Measurements from ENCODE around the gene LRMDA. TPM values are rescaled to one million over a fixed set of nuclear protein-coding genes. Genes with fewer than 3 reads are reported as not detected.
"Not testable (repeated sequence)": the region's sequence is repeated elsewhere in the genome, so short reads cannot be mapped to it uniquely, and the experiment has no call there.

LRMDA gene
- total RNA-seq, 4 donors from 2014 or later, result 7.3 to 20.1 (median 8.4) TPM

- WGBS, 2 donors (ENCODE audit: low coverage in 1 of 2), result 73 to 82% methylated on average over 5 of the region's 5 CpGs
These were observed 314.9 kb downstream of the LRMDA start for GRCh38 chr10:75746356-75746755.

DNA sequence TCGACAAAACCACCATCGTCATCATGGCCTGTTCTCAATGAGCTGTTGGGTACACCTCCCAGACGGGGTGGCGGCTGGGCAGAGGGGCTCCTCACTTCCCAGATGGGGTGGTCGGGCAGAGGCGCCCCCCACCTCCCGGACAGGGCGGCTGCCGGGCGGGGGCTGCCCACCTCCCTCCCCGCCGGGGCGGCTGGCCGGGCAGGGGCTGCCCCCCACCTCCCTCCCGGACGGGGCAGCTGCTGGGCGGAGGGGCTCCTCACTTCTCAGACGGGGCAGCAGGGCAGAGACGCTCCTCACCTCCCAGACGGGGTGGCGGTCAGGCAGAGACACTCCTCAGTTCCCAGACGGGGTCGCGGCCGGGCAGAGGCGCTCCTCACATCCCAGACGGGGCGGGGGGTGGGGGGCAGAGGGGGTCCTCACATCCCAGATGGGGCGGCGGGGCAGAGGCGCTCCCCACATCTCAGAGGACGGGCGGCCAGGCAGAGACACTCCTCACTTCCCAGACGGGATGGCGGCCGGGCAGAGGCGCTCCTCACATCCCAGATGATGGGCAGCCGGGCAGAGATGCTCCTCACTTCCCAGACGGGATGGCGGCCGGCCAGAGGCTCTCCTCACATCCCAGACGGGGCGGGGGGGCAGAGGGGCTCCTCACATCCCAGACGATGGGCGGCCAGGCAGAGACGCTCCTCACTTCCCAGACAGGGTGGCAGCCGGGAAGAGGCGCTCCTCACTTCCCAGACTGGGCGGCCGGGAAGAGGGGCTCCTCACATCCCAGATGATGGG is 318.9 kb downstream of the LRMDA start:
- ATAC-seq, H3K27ac ChIP-seq, H3K9me3 ChIP-seq, H3K36me3 ChIP-seq, H3K27me3 ChIP-seq, H3K4me3 ChIP-seq: not testable (repeated sequence)
- peaks cover 0 to 17% (median 0%) of the 10 kb centered on the region in 3 donors for H3K4me1 ChIP-seq
- WGBS, 2 donors (ENCODE audit: low coverage in 1 of 2), result 81% methylated on average over 3 of the region's 50 CpGs; no CpG with 5 or more reads in 1 of the 2 donors

More at GRCh38 chr10:75746356-75746755, 314.9 kb downstream of the LRMDA start:
- Histone ChIP-seq H3K27me3 (no peaks in the 10 kb centered on the region), H3K4me3 (no peak overlapping the region), H3K4me1 (peaks cover 0 to 22% (median 0%) of the 10 kb centered on the region in 3 donors), H3K9me3 (no peaks in the 10 kb centered on the region), H3K36me3 (no peaks in the 10 kb centered on the region), H3K27ac (no peak overlapping the region)
- no peak for ATAC-seq
- TF ChIP-seq EP300 (IDR thresholded peaks at IDR 0.05), result no peak
- no peak for TF ChIP-seq POLR2AphosphoS5 (IDR thresholded peaks at IDR 0.05)
- TF ChIP-seq POLR2A (IDR thresholded peaks at IDR 0.05), result no peak
- TF ChIP-seq, protein P1, sequence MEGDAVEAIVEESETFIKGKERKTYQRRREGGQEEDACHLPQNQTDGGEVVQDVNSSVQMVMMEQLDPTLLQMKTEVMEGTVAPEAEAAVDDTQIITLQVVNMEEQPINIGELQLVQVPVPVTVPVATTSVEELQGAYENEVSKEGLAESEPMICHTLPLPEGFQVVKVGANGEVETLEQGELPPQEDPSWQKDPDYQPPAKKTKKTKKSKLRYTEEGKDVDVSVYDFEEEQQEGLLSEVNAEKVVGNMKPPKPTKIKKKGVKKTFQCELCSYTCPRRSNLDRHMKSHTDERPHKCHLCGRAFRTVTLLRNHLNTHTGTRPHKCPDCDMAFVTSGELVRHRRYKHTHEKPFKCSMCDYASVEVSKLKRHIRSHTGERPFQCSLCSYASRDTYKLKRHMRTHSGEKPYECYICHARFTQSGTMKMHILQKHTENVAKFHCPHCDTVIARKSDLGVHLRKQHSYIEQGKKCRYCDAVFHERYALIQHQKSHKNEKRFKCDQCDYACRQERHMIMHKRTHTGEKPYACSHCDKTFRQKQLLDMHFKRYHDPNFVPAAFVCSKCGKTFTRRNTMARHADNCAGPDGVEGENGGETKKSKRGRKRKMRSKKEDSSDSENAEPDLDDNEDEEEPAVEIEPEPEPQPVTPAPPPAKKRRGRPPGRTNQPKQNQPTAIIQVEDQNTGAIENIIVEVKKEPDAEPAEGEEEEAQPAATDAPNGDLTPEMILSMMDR (IDR thresholded peaks at IDR 0.05), result no peak

- Histone ChIP-seq H3K27ac (no peak overlapping the region), H3K4me3 (no peak overlapping the region), H3K9me3 (no peaks in the 10 kb centered on the region), H3K36me3 (no peaks in the 10 kb centered on the region), H3K27me3 (no peaks in the 10 kb centered on the region), H3K4me1 (peaks cover 0 to 17% (median 0%) of the 10 kb centered on the region in 3 donors)
- TF ChIP-seq POLR2AphosphoS5 (IDR thresholded peaks at IDR 0.05), result no peak
- no peak for TF ChIP-seq EP300 (IDR thresholded peaks at IDR 0.05)
- TF ChIP-seq, protein P1 (IDR thresholded peaks at IDR 0.05), result no peak
- no peak for TF ChIP-seq POLR2A (IDR thresholded peaks at IDR 0.05)
- 100% methylated on average over 1 of the region's 6 CpGs for WGBS, 2 donors (ENCODE audit: low coverage in 1 of 2)
- ATAC-seq, result no peak
These were observed 319.8 kb downstream of the LRMDA start for GRCh38 chr10:75751232-75751631.

DNA sequence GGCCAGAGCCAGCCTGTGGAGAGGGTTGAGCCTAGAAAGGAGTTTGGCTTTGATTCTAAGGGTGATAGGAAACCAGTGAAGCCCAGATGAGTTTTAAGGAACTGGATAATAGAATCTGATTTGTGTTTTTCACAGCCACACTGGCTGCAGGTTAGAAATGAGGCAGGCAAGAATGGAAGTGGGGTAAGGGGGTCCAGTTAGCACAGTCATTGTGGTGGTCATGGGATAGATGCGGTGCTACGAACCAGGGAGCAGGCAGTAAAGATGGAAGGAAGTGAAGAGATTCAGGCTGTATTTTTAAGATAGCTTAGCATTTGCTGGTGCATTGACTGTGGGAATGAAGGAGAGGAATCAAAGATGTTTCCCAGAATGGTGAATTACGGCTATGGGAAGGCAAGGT is 322.2 kb downstream of the LRMDA start:
- 90 to 97% methylated on average over 3 of the region's 3 CpGs for WGBS, 2 donors (ENCODE audit: low coverage in 1 of 2)

DNA sequence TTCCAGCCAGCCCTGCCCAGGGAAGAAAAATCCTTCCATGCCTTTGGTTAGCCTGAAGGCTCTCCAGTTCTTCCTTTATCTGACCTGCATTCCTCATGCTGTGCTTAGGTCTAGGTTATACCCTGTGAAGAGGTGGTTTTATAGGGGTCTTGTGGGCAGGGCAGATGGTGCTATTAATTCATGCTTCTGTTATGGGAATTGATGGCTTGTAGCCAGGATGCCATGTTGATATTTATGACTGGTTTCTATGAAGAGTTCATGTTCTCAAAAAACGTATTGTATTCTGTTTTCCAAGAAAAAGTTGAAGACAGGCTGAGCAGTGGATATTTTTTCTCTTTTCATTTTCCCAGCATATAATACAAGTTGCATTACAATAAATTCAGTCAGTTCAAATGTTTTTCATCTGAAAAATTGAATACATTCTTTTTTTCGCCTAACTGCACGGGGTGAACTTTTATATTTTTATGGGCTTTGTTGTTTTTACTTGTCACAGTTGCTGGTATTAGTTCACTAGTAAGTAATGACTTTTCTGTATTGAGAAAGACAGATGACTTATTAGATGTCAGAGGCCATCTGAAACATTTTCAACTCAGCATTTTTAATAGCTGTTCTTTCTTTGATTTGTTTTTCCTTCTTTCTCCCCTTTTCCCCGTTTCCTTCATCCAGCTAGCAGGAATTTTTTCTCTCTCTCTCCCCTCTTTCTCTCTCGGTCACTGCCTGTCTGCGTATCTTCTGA is 322.8 kb downstream of the LRMDA start:
- Histone ChIP-seq H3K27me3 (no peaks in the 10 kb centered on the region), H3K4me3 (no peak overlapping the region), H3K36me3 (no peaks in the 10 kb centered on the region), H3K4me1 (peaks cover 0 to 17% (median 0%) of the 10 kb centered on the region in 3 donors), H3K27ac (no peak overlapping the region), H3K9me3 (no peaks in the 10 kb centered on the region)
- TF ChIP-seq, protein P1 (IDR thresholded peaks at IDR 0.05), result no peak
- no peak for TF ChIP-seq POLR2A (IDR thresholded peaks at IDR 0.05)
- TF ChIP-seq POLR2AphosphoS5 (IDR thresholded peaks at IDR 0.05), result no peak
- no peak for TF ChIP-seq EP300 (IDR thresholded peaks at IDR 0.05)
- WGBS, 2 donors (ENCODE audit: low coverage in 1 of 2), result 53 to 63% methylated on average over 4 to 6 of the region's 6 CpGs
- no peak for ATAC-seq

More for the DNA sequence above, 322.2 kb downstream of the LRMDA start:
- no peaks in the 10 kb centered on the region for H3K9me3 ChIP-seq
- H3K36me3 ChIP-seq, result no peaks in the 10 kb centered on the region
- peaks cover 0 to 17% (median 0%) of the 10 kb centered on the region in 3 donors for H3K4me1 ChIP-seq
- H3K4me3 ChIP-seq, result no peak overlapping the region
- no peak for ATAC-seq
- TF ChIP-seq POLR2AphosphoS5 (IDR thresholded peaks at IDR 0.05) (no peak), POLR2A (IDR thresholded peaks at IDR 0.05) (no peak), EP300 (IDR thresholded peaks at IDR 0.05) (no peak)
- TF ChIP-seq, protein P1 (IDR thresholded peaks at IDR 0.05), result no peak
- no peaks in the 10 kb centered on the region for H3K27me3 ChIP-seq
- H3K27ac ChIP-seq, result peak overlapping the region in 1 of 4 donors; percentile 24
